DOHH2 (cell line): ENCODE results near the gene KRTAP2-1.

Experiments used
- CTCF ChIP-seq: fragments of 200-600 bp; sonication (generic); IDR thresholded peaks from one replicate; pipeline ENCODE4 v1.5.1; 2014; ENCODE audit warnings: antibody characterized with exemption, mild to moderate bottlenecking, low read depth, low read length; ENCODE audit not compliant: poor library complexity, severe bottlenecking
- EZH2phosphoT487 ChIP-seq: fragments of 200-600 bp; sonication (generic); IDR thresholded peaks from 2 replicates; pipeline ENCODE4 v1.6.1; 2017; ENCODE audit warnings: borderline replicate concordance, mild to moderate bottlenecking, antibody characterized with exemption, low read length, moderate library complexity, mixed read lengths

GRCh38 chr17:41009301-41009760 is 37.8 kb downstream of the KRTAP2-1 start:
- TF ChIP-seq CTCF (no peak), EZH2phosphoT487 (no peak)
